ENCODE data around the gene MBD3L4. TPM values are rescaled to one million over a fixed set of nuclear protein-coding genes. Genes with fewer than 3 reads are reported as not detected.
"Not testable (repeated sequence)": the region's sequence is repeated elsewhere in the genome, so short reads cannot be mapped to it uniquely, and the experiment has no call there.

MBD3L4 gene
- polyA plus RNA-seq, 10 donors, result not detected

GRCh38 chr19:7051421-7051820 lies 11.4 kb upstream of the MBD3L4 start:
- not testable (repeated sequence) for DNase-seq

DNA sequence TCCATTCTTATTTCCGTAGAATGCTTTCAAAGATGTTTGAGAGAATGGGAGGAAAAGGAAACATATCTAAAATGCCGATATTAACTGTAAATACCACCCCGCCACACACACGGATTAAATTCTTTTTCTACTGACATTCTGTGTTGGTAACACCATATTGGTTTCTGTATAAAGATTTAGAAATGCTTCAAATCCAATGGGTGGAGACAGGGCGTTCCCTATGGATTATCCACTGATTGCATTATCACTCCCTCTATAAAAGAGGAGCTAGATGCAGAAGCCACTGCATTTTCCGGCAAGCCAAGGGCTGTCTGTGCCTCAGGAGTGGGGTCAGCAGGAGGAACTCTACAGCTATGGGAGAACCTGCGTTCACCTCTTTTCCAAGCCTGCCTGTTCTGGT lies 9.0 kb upstream of the MBD3L4 start, which contains the start of gene MBD3L2:
TSS of gene MBD3L2 (plus strand) at position 301 of the 400 bp plus-strand sequence. CDS start at position 354, 53 bp downstream.
- DNase-seq, result not testable (repeated sequence)

- DNase-seq, result not testable (repeated sequence)
Observed at GRCh38 chr19:7041563-7041962, 1.6 kb upstream of the MBD3L4 start.

DNA sequence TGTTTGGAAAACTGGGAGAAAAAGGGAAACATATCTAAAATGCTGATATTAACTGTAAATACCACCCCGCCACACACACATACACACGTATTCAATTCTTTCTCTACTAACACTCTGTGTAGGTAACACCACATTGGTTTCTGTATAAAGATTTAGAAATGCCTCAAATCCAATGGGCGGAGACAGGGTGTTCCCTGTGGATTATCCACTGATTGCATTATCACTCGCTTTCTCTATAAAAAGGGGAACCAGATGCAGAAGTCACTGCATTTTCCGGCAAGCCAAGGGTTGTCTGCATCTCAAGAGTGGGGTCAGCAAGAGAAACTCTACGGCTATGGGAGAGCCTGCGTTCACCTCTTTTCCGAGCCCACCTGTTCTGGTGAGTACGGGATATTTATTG lies 9.7 kb downstream of the MBD3L4 start, which contains the start of gene MBD3L5:
TSS of gene MBD3L5 (plus strand) at position 301 of the 400 bp plus-strand sequence. CDS start at position 335, 34 bp downstream.
- not testable (repeated sequence) for DNase-seq

DNA sequence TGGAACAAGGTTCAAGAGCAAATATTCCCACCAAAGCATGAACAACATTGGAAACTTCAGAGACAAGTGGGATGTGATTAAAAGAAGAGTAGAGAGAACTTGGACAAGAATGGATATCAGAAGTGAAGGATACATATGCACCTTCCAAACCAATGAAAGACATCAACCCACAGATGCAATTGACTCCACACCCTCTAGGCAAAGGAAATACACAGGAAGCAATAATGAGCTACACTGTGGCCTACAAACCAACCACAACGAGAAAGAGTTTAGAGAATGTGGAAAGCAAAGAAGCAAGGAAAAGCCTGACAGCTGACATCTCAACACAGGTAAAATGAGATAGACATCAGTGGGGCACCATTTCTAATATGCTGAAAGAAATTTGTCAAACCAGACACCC lies 11.2 kb downstream of the MBD3L4 start:
- DNase-seq, result not testable (repeated sequence)

GRCh38 chr19:7021331-7021730 lies 18.6 kb downstream of the MBD3L4 start, which contains the start of gene MBD3L2B:
MBD3L2B (minus strand) TSS chr19:7021431; CDS start chr19:7021397, 34 bp downstream.
- DNase-seq, result not testable (repeated sequence)

DNA sequence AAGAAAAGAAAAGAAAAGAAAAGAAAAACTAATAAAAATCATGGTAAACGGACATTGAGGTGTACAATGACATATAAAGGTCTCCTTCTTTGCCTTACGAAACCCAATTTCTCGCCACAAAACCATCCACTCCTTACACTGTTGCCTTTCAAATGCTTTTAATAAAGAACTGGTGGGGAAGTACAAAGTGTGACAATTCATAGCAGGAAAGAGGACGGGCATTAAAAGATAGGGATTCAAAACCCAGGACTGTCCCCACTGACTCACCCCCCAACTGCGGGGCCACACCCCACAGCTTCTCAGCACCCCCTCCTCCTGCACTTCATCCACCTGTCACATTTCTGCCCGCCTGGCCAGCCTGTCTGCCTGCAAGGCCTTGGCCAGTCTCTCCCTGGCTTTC lies 21.2 kb downstream of the MBD3L4 start:
- no peak for DNase-seq

GRCh38 chr19:7013678-7014077 lies 26.3 kb downstream of the MBD3L4 start:
- DNase-seq, result no peak

GRCh38 chr19:7010722-7011593 lies 29.0 kb downstream of the MBD3L4 start:
- DNase-seq, result no peak

DNA sequence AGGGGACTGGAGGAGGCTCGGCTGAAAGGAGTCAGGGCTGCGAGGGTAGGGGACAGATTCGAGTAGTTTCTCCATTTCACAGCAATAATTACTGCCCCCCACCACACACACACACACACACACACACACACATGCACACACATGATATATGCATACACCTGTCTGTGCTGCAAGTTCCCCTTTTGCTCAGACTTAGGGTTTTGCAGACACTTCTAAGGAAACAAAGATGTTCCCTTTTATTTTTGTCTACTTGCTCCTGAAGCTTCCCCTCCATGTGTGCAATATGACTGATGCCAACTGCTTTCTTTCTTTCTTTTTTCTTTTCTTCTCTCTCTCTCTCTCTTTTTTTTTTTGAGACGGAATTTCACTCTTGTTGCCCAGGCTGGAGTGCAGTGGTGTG lies 32.1 kb downstream of the MBD3L4 start:
- DNase-seq, result no peak

DNA sequence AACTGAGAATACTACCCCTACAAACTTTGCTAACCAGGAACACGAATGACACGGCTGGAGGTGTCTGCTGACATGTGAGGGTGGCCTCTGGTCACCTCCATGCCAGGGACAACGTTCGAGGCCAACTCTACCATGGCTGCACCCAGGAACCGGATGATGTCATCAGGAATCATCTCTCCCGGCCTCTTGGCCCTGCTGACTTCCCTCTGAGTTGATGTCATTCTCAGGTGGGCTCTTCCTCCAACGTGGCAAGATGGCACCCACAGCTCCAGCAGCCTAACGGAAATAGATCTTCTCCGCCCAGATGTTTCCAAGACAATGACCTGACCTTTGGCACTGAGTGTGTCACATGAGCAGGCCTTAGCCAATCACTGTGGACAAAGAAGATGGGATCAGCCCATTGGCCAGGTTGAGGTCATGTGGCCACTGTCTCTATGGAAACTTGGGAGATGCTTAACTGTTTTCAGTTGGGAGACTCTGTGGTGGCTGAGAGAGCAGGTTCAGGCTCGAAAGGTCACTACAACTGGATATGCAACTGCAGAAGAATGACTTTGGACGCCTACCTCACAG lies 33.8 kb downstream of the MBD3L4 start:
- DNase-seq, result no peak

GRCh38 chr19:7004313-7004931 lies 35.6 kb downstream of the MBD3L4 start:
- peak; percentile 15 to 36 (median 23) for DNase-seq

DNA sequence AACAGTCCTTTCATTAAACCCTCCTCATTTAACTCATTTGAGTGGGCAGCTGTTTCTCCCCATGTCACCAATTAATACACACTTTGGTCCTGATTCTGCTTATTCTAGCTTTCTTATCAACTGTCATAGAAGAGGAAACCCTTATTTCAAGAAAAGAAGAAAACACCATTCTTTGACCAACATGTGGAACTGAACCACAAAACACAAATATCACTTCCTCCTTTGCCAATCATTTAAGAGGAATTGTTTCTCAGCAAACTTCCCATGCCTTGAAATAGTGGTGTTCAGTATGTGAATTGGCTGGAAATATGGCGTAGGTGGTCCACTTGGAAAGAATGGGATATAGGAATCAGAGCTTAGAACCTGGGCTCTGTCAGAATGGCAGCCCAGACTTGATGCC lies 39.2 kb downstream of the MBD3L4 start:
- DNase-seq, result peak in 1 of 3 donors; percentile 3

- DNase-seq, result peak in 1 of 3 donors; percentile 2
Observed at GRCh38 chr19:7000333-7000732, 39.6 kb downstream of the MBD3L4 start.

DNA sequence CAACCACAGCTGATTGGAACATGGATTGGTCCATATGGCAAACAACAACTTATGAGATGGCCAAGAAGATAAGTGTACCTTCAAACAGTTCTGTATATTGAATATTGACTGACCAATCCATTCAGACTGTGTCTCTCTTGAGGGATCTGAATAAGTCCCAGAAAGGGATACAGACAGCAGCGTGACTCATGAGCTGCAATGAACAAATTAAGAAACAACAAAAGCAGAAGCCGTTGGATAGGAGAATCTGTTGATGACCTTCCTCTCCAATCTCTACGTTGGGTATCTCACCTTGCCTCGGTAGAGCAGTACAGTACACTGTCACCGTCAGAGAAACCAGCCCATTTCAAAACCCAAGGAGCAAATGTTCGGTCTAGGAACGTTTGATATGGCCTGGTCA lies 40.0 kb downstream of the MBD3L4 start:
- no peak for DNase-seq

DNA sequence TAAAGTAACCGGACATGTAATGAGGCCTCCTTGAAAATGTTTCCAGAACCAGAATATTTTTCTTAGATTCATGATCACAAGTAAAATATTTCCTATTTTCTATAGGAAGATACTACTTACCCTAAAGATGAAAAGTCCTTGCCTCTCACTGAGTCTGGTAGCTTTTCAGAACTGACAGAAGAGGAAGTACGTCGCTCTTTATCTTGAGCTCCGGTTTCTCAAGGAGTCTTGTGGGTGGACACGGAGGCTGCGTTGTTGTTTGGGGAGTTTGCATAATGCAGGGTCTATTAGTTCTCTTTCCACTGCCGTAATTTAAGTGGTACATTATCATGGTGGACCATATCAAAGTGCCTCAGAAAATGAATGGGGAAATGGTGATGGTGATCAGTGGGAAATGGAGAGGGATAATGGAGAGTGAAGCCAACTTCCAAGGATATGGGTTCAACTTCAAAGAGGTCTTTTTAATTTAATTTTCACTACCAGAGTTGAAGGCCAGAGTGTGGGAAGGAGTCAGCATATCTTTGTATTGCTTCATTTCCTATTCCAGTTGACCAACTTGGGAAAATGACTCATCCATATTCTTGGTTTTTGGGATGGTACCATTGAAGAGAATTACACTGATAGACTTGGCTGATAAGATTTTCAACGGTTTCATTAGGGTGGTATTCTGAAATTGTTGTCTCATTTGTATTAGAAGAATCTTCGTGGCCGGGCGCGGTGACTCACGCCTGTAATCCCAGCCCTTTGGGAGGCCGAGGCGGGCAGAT lies 42.1 kb downstream of the MBD3L4 start:
- no peak for DNase-seq

- DNase-seq, result no peak
Observed at GRCh38 chr19:6996810-6997209, 43.2 kb downstream of the MBD3L4 start.

GRCh38 chr19:6995054-6995453 lies 44.9 kb downstream of the MBD3L4 start:
- no peak for DNase-seq

DNA sequence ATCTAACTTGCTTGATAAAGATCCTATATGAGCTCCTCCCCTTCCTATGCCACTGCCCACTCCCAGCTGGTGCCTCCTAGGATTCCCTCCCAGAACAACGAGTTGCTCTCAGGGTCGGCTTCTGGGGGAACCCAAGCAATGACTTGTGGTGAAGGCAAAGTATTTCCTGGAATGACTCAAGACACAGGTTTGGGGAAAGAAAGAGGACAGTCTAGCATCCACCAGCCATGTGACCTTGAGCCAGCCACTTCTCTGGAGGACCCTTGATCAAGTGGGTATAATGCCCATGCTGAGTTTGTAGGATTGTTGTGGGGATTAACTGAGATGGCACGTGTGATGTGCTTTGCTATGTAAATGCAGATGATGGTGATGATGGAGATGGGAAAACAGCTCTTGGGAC lies 51.7 kb downstream of the MBD3L4 start:
- DNase-seq, result no peak

GRCh38 chr19:6987850-6988249 lies 52.1 kb downstream of the MBD3L4 start:
- DNase-seq, result no peak

Measured in muscle of back (tissue), 11 donors.